SK-N-MC (cell line): Measurements from ENCODE around the gene CCDC194.

ENCODE experiments used
- DNase-seq: peaks from one replicate; pipeline ENCODE4 v3.0.0-alpha.2; 2011; ENCODE audit warnings: low read depth, low spot score
- H3K27ac ChIP-seq: fragments of 200-600 bp; sonication (generic); 2 replicates; pipeline ENCODE4 v1.5.1; 2016; ENCODE audit warnings: mixed run types
- H3K36me3 ChIP-seq: fragments of 200-600 bp; sonication (generic); 2 replicates; pipeline ENCODE4 v1.6.1; 2017; ENCODE audit warnings: antibody characterized with exemption, low read length, mixed read lengths; ENCODE audit not compliant: insufficient read depth
- H3K4me3 ChIP-seq: fragments of 200-600 bp; sonication (generic); 2 replicates; pipeline ENCODE4 v1.5.1; 2016
- H3K9ac ChIP-seq: fragments of 200-600 bp; sonication (generic); 2 replicates; pipeline ENCODE4 v1.8.0; 2017; ENCODE audit warnings: mixed run types, mixed read lengths; ENCODE audit not compliant: insufficient read length
- H3K9me3 ChIP-seq: fragments of 200-600 bp; sonication (generic); 2 replicates; pipeline ENCODE4 v1.6.1; 2017; ENCODE audit warnings: low read depth, mild to moderate bottlenecking, antibody characterized with exemption, low read length, moderate library complexity, mixed read lengths
- EZH2 ChIP-seq: fragments of 200-600 bp; sonication (generic); IDR thresholded peaks from one replicate; pipeline ENCODE4 v1.6.1; 2017; ENCODE audit warnings: antibody characterized with exemption
- FOXP2 ChIP-seq: optimal IDR thresholded peaks from 2 replicates; pipeline ENCODE3; 2011; ENCODE audit warnings: mild to moderate bottlenecking, moderate library complexity; ENCODE audit not compliant: insufficient read depth; ENCODE audit errors: extremely low read length, control extremely low read depth
- POLR2AphosphoS5 ChIP-seq: IDR thresholded peaks from 2 replicates; pipeline ENCODE4 v1.6.1; 2012; ENCODE audit warnings: mild to moderate bottlenecking, low read depth, low read length, borderline replicate concordance

CCDC194 gene

GRCh38 chr19:17423429-17424208 is 29.6 kb upstream of the CCDC194 start:
- Histone ChIP-seq H3K9ac (no peak overlapping the region), H3K9me3 (no peaks in the 10 kb centered on the region), H3K36me3 (peaks cover 3% of the 10 kb centered on the region; the same call in 1 of the 2 replicates), H3K27ac (no peak overlapping the region), H3K4me3 (no peak overlapping the region)
- no peak for DNase-seq
- no peak for TF ChIP-seq POLR2AphosphoS5
- TF ChIP-seq FOXP2 = no peak

GRCh38 chr19:17421942-17422341 is 27.9 kb upstream of the CCDC194 start:
- Histone ChIP-seq H3K4me3 (no peak overlapping the region), H3K36me3 (peaks cover 3% of the 10 kb centered on the region; the same call in 1 of the 2 replicates), H3K9me3 (no peaks in the 10 kb centered on the region), H3K9ac (no peak overlapping the region), H3K27ac (no peak overlapping the region)
- TF ChIP-seq EZH2 (no peak), POLR2AphosphoS5 (no peak), FOXP2 (no peak)
- no peak for DNase-seq

- H3K36me3 ChIP-seq = peaks cover 3% of the 10 kb centered on the region; the same call in 1 of the 2 replicates
- no peak overlapping the region for H3K27ac ChIP-seq
- DNase-seq = no peak
- H3K4me3 ChIP-seq = peak overlapping the region; percentile 98
- peak overlapping the region; percentile 85 for H3K9ac ChIP-seq
- H3K9me3 ChIP-seq = no peaks in the 10 kb centered on the region
- TF ChIP-seq EZH2 = no peak
- TF ChIP-seq FOXP2 = no peak
- TF ChIP-seq POLR2AphosphoS5 = no peak
Measured at GRCh38 chr19:17420475-17420924, 26.5 kb upstream of the CCDC194 start.

- Histone ChIP-seq H3K36me3 (peaks cover 3% of the 10 kb centered on the region; the same call in 1 of the 2 replicates), H3K4me3 (peak within 1 kb of the TSS; percentile 98), H3K9me3 (no peaks in the 10 kb centered on the region), H3K27ac (peak within 1 kb of the TSS; percentile 83), H3K9ac (peak within 1 kb of the TSS; percentile 85)
- TF ChIP-seq EZH2 = no peak
- peak; percentile 69 for TF ChIP-seq POLR2AphosphoS5
- DNase-seq = peak; percentile 99
Measured at GRCh38 chr19:17419621-17420474, 25.9 kb upstream of the CCDC194 start, which contains the start of gene MVB12A. Gene MVB12A (plus strand): TSS chr19:17420047. CDS start chr19:17420136, 89 bp downstream.

GRCh38 chr19:17419154-17419620 is 25.2 kb upstream of the CCDC194 start:
- peak overlapping the region; percentile 98 for H3K4me3 ChIP-seq
- H3K9ac ChIP-seq = peak overlapping the region; percentile 74
- no peak for DNase-seq
- TF ChIP-seq POLR2AphosphoS5 (no peak), EZH2 (no peak), FOXP2 (no peak)
- H3K27ac ChIP-seq = peak overlapping the region; percentile 83
- H3K36me3 ChIP-seq = peaks cover 3% of the 10 kb centered on the region; the same call in 1 of the 2 replicates
- no peaks in the 10 kb centered on the region for H3K9me3 ChIP-seq

GRCh38 chr19:17418710-17419109 is 24.7 kb upstream of the CCDC194 start:
- no peak for TF ChIP-seq POLR2AphosphoS5
- no peak for TF ChIP-seq EZH2
- TF ChIP-seq FOXP2 = no peak
- H3K9ac ChIP-seq = peak overlapping the region; percentile 74
- peaks cover 3% of the 10 kb centered on the region; the same call in 1 of the 2 replicates for H3K36me3 ChIP-seq
- H3K4me3 ChIP-seq = peak overlapping the region; percentile 98
- peak overlapping the region; percentile 83; the same call in 1 of the 2 replicates for H3K27ac ChIP-seq
- H3K9me3 ChIP-seq = no peaks in the 10 kb centered on the region
- no peak for DNase-seq

- no peak for DNase-seq
- no peaks in the 10 kb centered on the region for H3K36me3 ChIP-seq
- no peaks in the 10 kb centered on the region for H3K9me3 ChIP-seq
- H3K4me3 ChIP-seq = no peak overlapping the region
- H3K27ac ChIP-seq = no peak overlapping the region
- no peak for TF ChIP-seq FOXP2
- TF ChIP-seq EZH2 = no peak
- no peak for TF ChIP-seq POLR2AphosphoS5
- no peak overlapping the region for H3K9ac ChIP-seq
Measured at GRCh38 chr19:17415121-17415520, 21.1 kb upstream of the CCDC194 start.

- Histone ChIP-seq H3K9ac (no peak overlapping the region), H3K36me3 (no peaks in the 10 kb centered on the region), H3K9me3 (no peaks in the 10 kb centered on the region), H3K27ac (no peak overlapping the region), H3K4me3 (no peak overlapping the region)
- TF ChIP-seq FOXP2 = no peak
- TF ChIP-seq POLR2AphosphoS5 = no peak
- TF ChIP-seq EZH2 = no peak
- no peak for DNase-seq
Measured at GRCh38 chr19:17414097-17414496, 20.1 kb upstream of the CCDC194 start.
